Liver (tissue), 9 donors: ENCODE results near the gene TFR2. TPM values are rescaled to one million over a fixed set of nuclear protein-coding genes. Genes with fewer than 3 reads are reported as not detected.

Source experiments
- DNase-seq: peaks from one replicate; pipeline ENCODE4 v3.0.0-alpha.2; 2017; ENCODE audit warnings: low spot score
- H3K27ac ChIP-seq, 2 donors: one replicate each; pipeline ENCODE4 v1.7.0; 2013; ENCODE audit warnings: inconsistent platforms in 2 of 2, low read length in 2 of 2, control low read depth in 1 of 2, low read depth in 1 of 2, mild to moderate bottlenecking in 1 of 2
- H3K27me3 ChIP-seq, 4 donors: one replicate each; pipeline versions ENCODE4 v1.6.1 to v1.7.0; 2013; ENCODE audit warnings: low read length in 3 of 4, inconsistent platforms in 1 of 4, mild to moderate bottlenecking in 1 of 4, moderate library complexity in 1 of 4; ENCODE audit not compliant: control insufficient read depth in 4 of 4, insufficient read depth in 4 of 4
- H3K36me3 ChIP-seq, 4 donors: one replicate each; pipeline versions ENCODE4 v1.6.1 to v1.7.0; 2013; ENCODE audit warnings: low read length in 3 of 4, mild to moderate bottlenecking in 3 of 4, low read depth in 1 of 4, moderate library complexity in 1 of 4; ENCODE audit not compliant: control insufficient read depth in 4 of 4, insufficient read depth in 3 of 4
- H3K4me1 ChIP-seq, 4 donors: one replicate each; pipeline versions ENCODE4 v1.6.1 to v1.7.0; 2013; ENCODE audit warnings: low read length in 3 of 4, mild to moderate bottlenecking in 3 of 4, moderate library complexity in 1 of 4; ENCODE audit not compliant: control insufficient read depth in 4 of 4, insufficient read depth in 4 of 4
- H3K4me3 ChIP-seq, 3 donors: one replicate each; pipeline versions ENCODE4 v1.6.1 to v1.7.0; 2013; ENCODE audit warnings: low read length in 3 of 3, control low read depth in 1 of 3, low read depth in 1 of 3, mild to moderate bottlenecking in 1 of 3
- H3K9ac ChIP-seq, 2 donors: one replicate each; pipeline ENCODE4 v1.7.0; 2013; ENCODE audit warnings: low read length in 2 of 2, mild to moderate bottlenecking in 2 of 2, moderate library complexity in 2 of 2, control low read depth in 1 of 2, low read depth in 1 of 2
- H3K9me3 ChIP-seq, 4 donors: one replicate each; pipeline versions ENCODE4 v1.6.1 to v1.7.0; 2013; ENCODE audit warnings: low read length in 3 of 4; ENCODE audit not compliant: control insufficient read depth in 4 of 4
- CTCF ChIP-seq: fragments of 150-350 bp; IDR thresholded peaks from 2 replicates; pipeline ENCODE4 v1.5.1; 2017; ENCODE audit warnings: improper control_type of control experiment, low read depth, low read length; ENCODE audit not compliant: missing input control
- EGR1 ChIP-seq, 2 donors: IDR thresholded peaks; 2 replicates each; pipeline ENCODE4 v1.6.1; 2016 to 2018; ENCODE audit warnings: antibody characterized with exemption in 2 of 2, low read depth in 2 of 2
- FOXA1 ChIP-seq: IDR thresholded peaks from 2 replicates; pipeline ENCODE4 v1.6.1; 2016; ENCODE audit warnings: antibody characterized with exemption
- FOXA2 ChIP-seq: IDR thresholded peaks from 2 replicates; pipeline ENCODE4 v1.6.1; 2016; ENCODE audit warnings: antibody characterized with exemption
- GABPA ChIP-seq, 2 donors: IDR thresholded peaks in 1 of 2; conservative IDR thresholded peaks in 1 of 2; 2 replicates each; pipeline ENCODE4 v1.6.1; 2016; ENCODE audit warnings: antibody characterized with exemption in 2 of 2, mild to moderate bottlenecking in 1 of 2, moderate library complexity in 1 of 2
- HNF4A ChIP-seq, 2 donors: conservative IDR thresholded peaks; 2 replicates each; pipeline ENCODE4 v1.6.1; 2016; ENCODE audit warnings: antibody characterized with exemption in 2 of 2, mild to moderate bottlenecking in 2 of 2
- HNF4G ChIP-seq: IDR thresholded peaks from 2 replicates; pipeline ENCODE4 v1.6.1; 2016; ENCODE audit warnings: antibody characterized with exemption
- JUND ChIP-seq, 2 donors: IDR thresholded peaks; 2 replicates each; pipeline ENCODE4 v1.6.1; 2016; ENCODE audit warnings: antibody characterized with exemption in 2 of 2
- MAX ChIP-seq: IDR thresholded peaks from 2 replicates; pipeline ENCODE4 v1.6.1; 2016; ENCODE audit warnings: antibody characterized with exemption
- RAD21 ChIP-seq, 2 donors: IDR thresholded peaks; 2 replicates each; pipeline ENCODE4 v1.6.1; 2016; ENCODE audit warnings: antibody characterized with exemption in 2 of 2, mild to moderate bottlenecking in 2 of 2
- REST ChIP-seq: IDR thresholded peaks from 2 replicates; pipeline ENCODE4 v1.6.1; 2016; ENCODE audit warnings: antibody characterized with exemption, mild to moderate bottlenecking
- SP1 ChIP-seq: IDR thresholded peaks from 2 replicates; pipeline ENCODE4 v1.6.1; 2018; ENCODE audit warnings: antibody characterized with exemption, mild to moderate bottlenecking
- TAF1 ChIP-seq: conservative IDR thresholded peaks from 2 replicates; pipeline ENCODE4 v1.6.1; 2016; ENCODE audit warnings: antibody characterized with exemption, mild to moderate bottlenecking
- YY1 ChIP-seq: IDR thresholded peaks from 2 replicates; pipeline ENCODE4 v1.6.1; 2016; ENCODE audit warnings: antibody characterized with exemption, mild to moderate bottlenecking
- WGBS: extraction: QIAGEN DNeasy Blood & Tissue Kit; methylation state at CpG from one replicate; pipeline ENCODE4 v1.1.7; 2013; 5-methylcytosine and 5-hydroxymethylcytosine counted together
- polyA plus RNA-seq, 2 donors: library from polyadenylated mRNA; stranded (reverse) in 1 of 2; unstranded in 1 of 2; fragments of 200-250 nt in 1 of 2; fragments of >200 nt in 1 of 2; fragmentation: Nextera tagmentation in 1 of 2; extraction: Ambion mirVana in 1 of 2; gene quantifications; one replicate each; pipeline versions ENCODE4 v1.2.1 to v1.2.3, GENCODE V29; 2013 to 2015
- total RNA-seq, 2 donors: library from RNA; depleted of rRNA; stranded (reverse); fragments of >200 nt; gene quantifications; one replicate each; pipeline ENCODE4 v1.2.3, GENCODE V29; 2014
- TF ChIP-seq, protein P1 (sequence below): IDR thresholded peaks from 2 replicates; pipeline ENCODE4 v1.6.1; 2016; ENCODE audit warnings: antibody characterized with exemption
- TF ChIP-seq, protein P2 (sequence below): IDR thresholded peaks from 2 replicates; pipeline ENCODE4 v1.6.1; 2016; ENCODE audit warnings: antibody characterized with exemption
- donor health status: healthy.
- donor health status: healthy.
- donor health status: healthy.
- donor health status: healthy.
- donor health status: healthy.

TFR2 gene
- total and polyA plus RNA-seq, 4 donors: 276 to 663 (median 356) TPM

GRCh38 chr7:100654908-100655831 is 13.8 kb upstream of the TFR2 start:
- peaks cover 0 to 4% (median 0%) of the 10 kb centered on the region in 4 donors for H3K4me1 ChIP-seq
- peaks cover 0 to 5% (median 1%) of the 10 kb centered on the region in 4 donors for H3K27me3 ChIP-seq
- 56% methylated on average over 25 of the region's 25 CpGs for WGBS
- no peak for DNase-seq
- H3K27ac ChIP-seq: no peak overlapping the region
- no peaks in the 10 kb centered on the region for H3K36me3 ChIP-seq
- H3K9ac ChIP-seq: no peak overlapping the region
- TF ChIP-seq, protein P1, sequence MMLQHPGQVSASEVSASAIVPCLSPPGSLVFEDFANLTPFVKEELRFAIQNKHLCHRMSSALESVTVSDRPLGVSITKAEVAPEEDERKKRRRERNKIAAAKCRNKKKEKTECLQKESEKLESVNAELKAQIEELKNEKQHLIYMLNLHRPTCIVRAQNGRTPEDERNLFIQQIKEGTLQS: no peak
- TF ChIP-seq FOXA2 (no peak), HNF4G (no peak), SP1 (no peak), JUND (IDR thresholded peaks at IDR 0.05) (no peak), FOXA1 (no peak), RAD21 (IDR thresholded peaks at IDR 0.05) (no peak), TAF1 (no peak), MAX (no peak), YY1 (no peak), EGR1 (IDR thresholded peaks at IDR 0.05; ENCODE audit: low read depth in 2 of 2) (no peak), HNF4A (conservative IDR thresholded peaks at IDR 0.05) (no peak), GABPA (IDR thresholded peaks at IDR 0.05 in 1 of 2, conservative IDR thresholded peaks at IDR 0.05 in 1 of 2) (no peak), CTCF (no peak), REST (no peak)
- TF ChIP-seq, protein P2, sequence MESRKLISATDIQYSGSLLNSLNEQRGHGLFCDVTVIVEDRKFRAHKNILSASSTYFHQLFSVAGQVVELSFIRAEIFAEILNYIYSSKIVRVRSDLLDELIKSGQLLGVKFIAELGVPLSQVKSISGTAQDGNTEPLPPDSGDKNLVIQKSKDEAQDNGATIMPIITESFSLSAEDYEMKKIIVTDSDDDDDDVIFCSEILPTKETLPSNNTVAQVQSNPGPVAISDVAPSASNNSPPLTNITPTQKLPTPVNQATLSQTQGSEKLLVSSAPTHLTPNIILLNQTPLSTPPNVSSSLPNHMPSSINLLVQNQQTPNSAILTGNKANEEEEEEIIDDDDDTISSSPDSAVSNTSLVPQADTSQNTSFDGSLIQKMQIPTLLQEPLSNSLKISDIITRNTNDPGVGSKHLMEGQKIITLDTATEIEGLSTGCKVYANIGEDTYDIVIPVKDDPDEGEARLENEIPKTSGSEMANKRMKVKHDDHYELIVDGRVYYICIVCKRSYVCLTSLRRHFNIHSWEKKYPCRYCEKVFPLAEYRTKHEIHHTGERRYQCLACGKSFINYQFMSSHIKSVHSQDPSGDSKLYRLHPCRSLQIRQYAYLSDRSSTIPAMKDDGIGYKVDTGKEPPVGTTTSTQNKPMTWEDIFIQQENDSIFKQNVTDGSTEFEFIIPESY: no peak
- H3K9me3 ChIP-seq: no peaks in the 10 kb centered on the region
- no peak overlapping the region for H3K4me3 ChIP-seq
